DND-41 (cell line): ENCODE measurements around the gene BMP2.

Experiments used
- ATAC-seq: fragments of 200-7000 bp; cut with Tn5 transposase; 3 replicates; pipeline ENCODE4 v1.9.1; 2021; ENCODE audit warnings: low read depth; ENCODE audit not compliant: insufficient read depth
- DNase-seq: peaks from one replicate; pipeline ENCODE4 v3.0.0-alpha.2; 2020
- H2AFZ ChIP-seq: 2 replicates; pipeline ENCODE4 v1.6.0; 2012; ENCODE audit warnings: low read depth, low read length
- H3K27ac ChIP-seq: 2 replicates; pipeline ENCODE4 v1.5.1; 2012; ENCODE audit warnings: low read length, inconsistent platforms
- H3K27me3 ChIP-seq: fragments of 200-600 bp; sonication (generic); 2 replicates; pipeline ENCODE4 v1.6.0; 2012; ENCODE audit warnings: low read length, mild to moderate bottlenecking, inconsistent platforms; ENCODE audit not compliant: insufficient read depth, poor library complexity
- H3K36me3 ChIP-seq: 2 replicates; pipeline ENCODE4 v1.5.1; 2012; ENCODE audit warnings: low read length, inconsistent platforms; ENCODE audit not compliant: insufficient read depth
- H3K4me1 ChIP-seq: 2 replicates; pipeline ENCODE4 v1.5.1; 2012; ENCODE audit warnings: mild to moderate bottlenecking, low read length; ENCODE audit not compliant: insufficient read depth
- H3K4me2 ChIP-seq: 2 replicates; pipeline ENCODE4 v1.6.0; 2012; ENCODE audit warnings: mild to moderate bottlenecking, moderate library complexity, low read length, inconsistent platforms; ENCODE audit not compliant: insufficient read depth
- H3K4me3 ChIP-seq, 2 experiments: fragments of 200-600 bp in 1 of 2; shearing (Covaris generic) in 1 of 2; 2 replicates each; pipeline ENCODE4 v1.5.1; 2012 to 2016; ENCODE audit warnings: inconsistent platforms in 2 of 2, low read length in 2 of 2, mild to moderate bottlenecking in 2 of 2, low read depth in 1 of 2, moderate library complexity in 1 of 2
- H3K79me2 ChIP-seq: 2 replicates; pipeline ENCODE4 v1.6.0; 2012; ENCODE audit warnings: low read length, inconsistent platforms; ENCODE audit not compliant: insufficient read depth
- H3K9ac ChIP-seq: 2 replicates; pipeline ENCODE4 v1.6.0; 2012; ENCODE audit warnings: low read depth, mild to moderate bottlenecking, inconsistent platforms, low read length, moderate library complexity
- H3K9me3 ChIP-seq: 2 replicates; pipeline ENCODE4 v1.5.1; 2012; ENCODE audit warnings: low read length, moderate library complexity, mild to moderate bottlenecking, inconsistent platforms; ENCODE audit not compliant: insufficient read depth, severe bottlenecking
- H4K20me1 ChIP-seq: 2 replicates; pipeline ENCODE4 v1.6.0; 2012; ENCODE audit warnings: low read length; ENCODE audit not compliant: insufficient read depth
- EZH2 ChIP-seq: IDR thresholded peaks from 3 replicates; pipeline ENCODE4 v1.6.1; 2012; ENCODE audit warnings: borderline replicate concordance, low read depth, mild to moderate bottlenecking, moderate library complexity, low read length, inconsistent platforms; ENCODE audit not compliant: severe bottlenecking
- TF ChIP-seq, protein P1 (sequence below): IDR thresholded peaks from 2 replicates; pipeline ENCODE4 v1.5.1; 2012; ENCODE audit warnings: borderline replicate concordance, low read length, moderate library complexity, mild to moderate bottlenecking; ENCODE audit not compliant: poor library complexity, severe bottlenecking; ENCODE audit errors: extremely low read depth

The BMP2 gene

DNA sequence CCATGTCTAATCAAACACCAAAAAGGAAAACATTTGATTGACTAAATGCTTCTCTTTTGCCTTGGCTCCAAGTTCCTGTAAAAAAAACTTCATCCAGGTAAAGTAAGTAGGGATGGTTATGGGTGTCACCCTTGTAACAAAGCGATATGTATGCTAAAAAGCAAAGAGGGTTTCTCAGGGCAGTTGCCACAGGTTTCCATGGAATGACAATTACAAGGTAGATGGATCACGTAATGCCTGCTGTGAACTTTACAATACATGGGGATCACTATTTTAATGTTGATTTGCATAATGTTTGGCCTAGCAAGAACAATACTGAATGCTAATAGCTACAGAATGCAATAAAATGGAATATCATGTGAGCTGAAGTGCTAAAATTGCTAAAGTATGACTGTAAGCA is 2.9 kb upstream of the BMP2 start:
- H3K4me2 ChIP-seq = no peak overlapping the region
- no peak overlapping the region for H2AFZ ChIP-seq
- no peaks in the 10 kb centered on the region for H3K4me1 ChIP-seq
- DNase-seq (no peak), ATAC-seq (no peak)
- H3K4me3 ChIP-seq = no peak overlapping the region
- H3K9me3 ChIP-seq = no peaks in the 10 kb centered on the region
- no peaks in the 10 kb centered on the region for H3K27me3 ChIP-seq
- no peaks in the 10 kb centered on the region for H3K36me3 ChIP-seq
- H3K79me2 ChIP-seq = no peaks in the 10 kb centered on the region
- TF ChIP-seq, protein P1, sequence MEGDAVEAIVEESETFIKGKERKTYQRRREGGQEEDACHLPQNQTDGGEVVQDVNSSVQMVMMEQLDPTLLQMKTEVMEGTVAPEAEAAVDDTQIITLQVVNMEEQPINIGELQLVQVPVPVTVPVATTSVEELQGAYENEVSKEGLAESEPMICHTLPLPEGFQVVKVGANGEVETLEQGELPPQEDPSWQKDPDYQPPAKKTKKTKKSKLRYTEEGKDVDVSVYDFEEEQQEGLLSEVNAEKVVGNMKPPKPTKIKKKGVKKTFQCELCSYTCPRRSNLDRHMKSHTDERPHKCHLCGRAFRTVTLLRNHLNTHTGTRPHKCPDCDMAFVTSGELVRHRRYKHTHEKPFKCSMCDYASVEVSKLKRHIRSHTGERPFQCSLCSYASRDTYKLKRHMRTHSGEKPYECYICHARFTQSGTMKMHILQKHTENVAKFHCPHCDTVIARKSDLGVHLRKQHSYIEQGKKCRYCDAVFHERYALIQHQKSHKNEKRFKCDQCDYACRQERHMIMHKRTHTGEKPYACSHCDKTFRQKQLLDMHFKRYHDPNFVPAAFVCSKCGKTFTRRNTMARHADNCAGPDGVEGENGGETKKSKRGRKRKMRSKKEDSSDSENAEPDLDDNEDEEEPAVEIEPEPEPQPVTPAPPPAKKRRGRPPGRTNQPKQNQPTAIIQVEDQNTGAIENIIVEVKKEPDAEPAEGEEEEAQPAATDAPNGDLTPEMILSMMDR = no peak
- no peak for TF ChIP-seq EZH2
- no peak overlapping the region for H3K27ac ChIP-seq
- H4K20me1 ChIP-seq = no peaks in the 10 kb centered on the region
- no peak overlapping the region for H3K9ac ChIP-seq

DNA sequence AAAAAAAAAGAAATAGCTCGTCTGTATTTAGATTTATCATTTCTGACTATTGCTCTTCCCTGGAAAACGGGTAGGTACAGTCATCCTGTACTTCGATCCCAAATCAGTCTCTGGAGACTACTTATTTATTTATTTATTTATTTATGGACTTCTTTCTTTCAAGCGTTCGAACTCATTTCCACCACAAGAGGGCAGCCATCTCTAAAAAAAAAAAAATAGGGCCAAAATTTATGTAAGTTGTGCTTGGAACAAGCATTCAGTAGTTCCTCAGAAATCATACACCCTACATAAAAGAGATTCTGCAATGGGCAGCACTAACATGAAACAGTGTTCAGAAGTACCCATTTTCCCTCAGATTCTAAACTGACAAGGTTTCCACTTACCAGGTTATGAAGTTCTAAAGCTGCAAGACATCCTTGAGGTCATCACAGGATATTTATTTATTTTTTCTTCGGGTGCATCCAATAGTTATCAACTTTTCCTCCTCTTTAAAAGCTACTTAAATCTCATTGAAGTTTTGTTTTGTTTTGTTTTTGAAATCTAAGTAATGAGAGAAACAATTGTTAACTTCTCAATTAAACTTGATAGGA is 1.9 kb upstream of the BMP2 start:
- DNase-seq (no peak), ATAC-seq (no peak)
- no peaks in the 10 kb centered on the region for H3K4me1 ChIP-seq
- no peak overlapping the region for H3K4me2 ChIP-seq
- H3K9ac ChIP-seq = no peak overlapping the region
- no peaks in the 10 kb centered on the region for H3K36me3 ChIP-seq
- H3K9me3 ChIP-seq = no peaks in the 10 kb centered on the region
- H3K27me3 ChIP-seq = no peaks in the 10 kb centered on the region
- H4K20me1 ChIP-seq = no peaks in the 10 kb centered on the region
- H2AFZ ChIP-seq = no peak overlapping the region
- no peak overlapping the region for H3K4me3 ChIP-seq
- TF ChIP-seq, protein P1 = peak; percentile 53
- TF ChIP-seq EZH2 = no peak
- no peak overlapping the region for H3K27ac ChIP-seq
- H3K79me2 ChIP-seq = no peaks in the 10 kb centered on the region

DNA sequence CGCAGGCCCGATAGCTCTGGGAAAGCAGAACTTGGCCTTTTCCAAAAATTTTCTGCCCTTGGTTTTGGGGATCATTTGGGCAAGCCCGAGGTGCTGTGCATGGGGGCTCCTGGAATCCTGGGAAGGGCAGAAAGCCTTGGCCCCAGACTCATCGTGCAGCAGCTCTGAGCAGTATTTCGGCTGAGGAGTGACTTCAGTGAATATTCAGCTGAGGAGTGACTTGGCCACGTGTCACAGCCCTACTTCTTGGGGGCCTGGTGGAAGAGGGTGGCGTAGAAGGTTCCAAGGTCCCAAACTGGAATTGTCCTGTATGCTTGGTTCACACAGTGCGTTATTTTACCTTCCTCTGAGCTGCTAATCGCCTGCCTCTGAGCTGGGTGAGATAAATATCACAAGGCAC is 1.1 kb upstream of the BMP2 start:
- no peaks in the 10 kb centered on the region for H3K4me1 ChIP-seq
- H3K4me3 ChIP-seq = no peak overlapping the region
- H3K27ac ChIP-seq = no peak overlapping the region
- no peaks in the 10 kb centered on the region for H3K27me3 ChIP-seq
- ATAC-seq (no peak), DNase-seq (no peak)
- H3K4me2 ChIP-seq = no peak overlapping the region
- no peaks in the 10 kb centered on the region for H3K36me3 ChIP-seq
- H4K20me1 ChIP-seq = no peaks in the 10 kb centered on the region
- H3K9me3 ChIP-seq = no peaks in the 10 kb centered on the region
- no peak overlapping the region for H2AFZ ChIP-seq
- TF ChIP-seq, protein P1 = no peak
- TF ChIP-seq EZH2 = no peak
- no peaks in the 10 kb centered on the region for H3K79me2 ChIP-seq
- H3K9ac ChIP-seq = no peak overlapping the region
